DOHH2 (cell line): ENCODE measurements around the gene SLX1B.
"Not testable (repeated sequence)": the region's sequence is repeated elsewhere in the genome, so short reads cannot be mapped to it uniquely, and the experiment has no call there.

Experiments used
- CTCF ChIP-seq: fragments of 200-600 bp; sonication (generic); IDR thresholded peaks from one replicate; pipeline ENCODE4 v1.5.1; 2014; ENCODE audit warnings: antibody characterized with exemption, mild to moderate bottlenecking, low read depth, low read length; ENCODE audit not compliant: poor library complexity, severe bottlenecking
- EZH2phosphoT487 ChIP-seq: fragments of 200-600 bp; sonication (generic); IDR thresholded peaks from 2 replicates; pipeline ENCODE4 v1.6.1; 2017; ENCODE audit warnings: borderline replicate concordance, mild to moderate bottlenecking, antibody characterized with exemption, low read length, moderate library complexity, mixed read lengths

- TF ChIP-seq CTCF, EZH2phosphoT487: not testable (repeated sequence)
Measured at GRCh38 chr16:29459706-29460646, 5.6 kb downstream of the SLX1B start, which contains the start of gene SULT1A4.
